Tibial nerve (tissue), 4 donors: ENCODE results near the gene EVA1C. TPM values are rescaled to one million over a fixed set of nuclear protein-coding genes. Genes with fewer than 3 reads are reported as not detected.

Source experiments
- DNase-seq, 2 donors: peaks; one replicate each; pipeline ENCODE4 v3.0.0-alpha.2; 2019; ENCODE audit warnings: low spot score in 2 of 2
- H3K27ac ChIP-seq, 4 donors: fragments of 200-600 bp; sonication (generic) in 3 of 4; one replicate each; pipeline ENCODE4 v1.5.1; 2017 to 2019; ENCODE audit warnings: mild to moderate bottlenecking in 1 of 4
- H3K27me3 ChIP-seq, 2 donors: fragments of 200-600 bp; sonication (generic) in 1 of 2; one replicate each; pipeline versions ENCODE4 v1.5.1 to v1.6.0; 2017 to 2019
- H3K36me3 ChIP-seq, 3 donors: fragments of 200-600 bp; sonication (generic); one replicate each; pipeline ENCODE4 v1.5.1; 2018 to 2019
- H3K4me1 ChIP-seq, 4 donors: fragments of 200-600 bp; sonication (generic) in 3 of 4; one replicate each; pipeline ENCODE4 v1.5.1; 2017 to 2019
- H3K4me3 ChIP-seq, 4 donors: fragments of 200-600 bp; sonication (generic) in 3 of 4; one replicate each; pipeline ENCODE4 v1.5.1; 2017 to 2019; ENCODE audit warnings: mild to moderate bottlenecking in 1 of 4, moderate library complexity in 1 of 4
- H3K9me3 ChIP-seq, 4 donors: fragments of 200-600 bp; sonication (generic) in 3 of 4; one replicate each; pipeline ENCODE4 v1.5.1; 2017 to 2019
- EP300 ChIP-seq, 2 donors: sonication (generic); formaldehyde crosslinking; IDR thresholded peaks; one replicate each; pipeline ENCODE4 v1.6.1; 2017; ENCODE audit warnings: antibody characterized with exemption in 2 of 2, mild to moderate bottlenecking in 1 of 2
- POLR2A ChIP-seq, 2 donors: fragments of 450-650 bp; IDR thresholded peaks; one replicate each; pipeline ENCODE4 v1.6.1; 2017; ENCODE audit warnings: antibody characterized with exemption in 2 of 2, mild to moderate bottlenecking in 2 of 2, moderate library complexity in 2 of 2
- WGBS, 2 donors: methylation state at CpG; one replicate each; pipeline ENCODE4 v1.1.5; 2018; 5-methylcytosine and 5-hydroxymethylcytosine counted together
- total RNA-seq, 4 donors: library from RNA; depleted of rRNA; stranded (reverse); fragments of >200 nt; gene quantifications; one replicate each; pipeline ENCODE4 v1.1.0, GENCODE V29; 2016
- TF ChIP-seq, protein P1 (sequence below), 5 experiments: fragments of 200-600 bp in 3 of 5; fragments of 450-650 bp in 2 of 5; sonication (generic) in 3 of 5; IDR thresholded peaks; one replicate each; pipeline ENCODE4 v1.5.1; 2016 to 2019; ENCODE audit warnings: antibody characterized with exemption in 5 of 5, mild to moderate bottlenecking in 3 of 5, moderate library complexity in 2 of 5

The EVA1C gene
- total RNA-seq, 4 donors from 2014 or later = 72.6 to 85.9 (median 75.6) TPM

DNA sequence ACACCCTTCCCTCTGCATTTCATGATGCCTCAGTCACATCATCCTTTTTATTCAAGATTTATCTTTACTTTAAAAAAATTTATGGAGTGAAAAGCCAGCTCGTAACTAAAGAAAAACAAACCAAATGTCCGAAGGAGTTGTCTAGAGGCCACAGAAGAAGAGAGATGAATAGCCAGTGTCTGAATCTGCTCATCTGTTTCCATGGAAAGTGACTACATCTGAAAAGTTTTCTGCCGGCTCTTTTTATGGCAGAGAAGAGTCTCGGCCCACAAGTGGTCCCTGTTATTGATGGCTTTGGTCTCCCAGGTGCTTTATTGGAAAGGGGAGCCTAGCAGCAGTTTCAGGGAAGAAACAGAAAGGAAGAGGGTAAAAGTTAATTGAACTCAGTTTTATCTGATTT is 5.6 kb downstream of the EVA1C start:
- DNase-seq = no peak
- Histone ChIP-seq H3K36me3 (peaks cover 0 to 15% (median 0%) of the 10 kb centered on the region in 3 donors), H3K4me1 (peaks cover 0 to 52% (median 12%) of the 10 kb centered on the region in 4 donors), H3K27ac (peak overlapping the region in 1 of 4 donors; percentile 2), H3K4me3 (no peak overlapping the region), H3K27me3 (no peaks in the 10 kb centered on the region), H3K9me3 (peaks cover 0 to 14% (median 2%) of the 10 kb centered on the region in 4 donors)
- WGBS, 2 donors = 68 to 72% methylated on average over 4 of the region's 4 CpGs
- TF ChIP-seq, protein P1, sequence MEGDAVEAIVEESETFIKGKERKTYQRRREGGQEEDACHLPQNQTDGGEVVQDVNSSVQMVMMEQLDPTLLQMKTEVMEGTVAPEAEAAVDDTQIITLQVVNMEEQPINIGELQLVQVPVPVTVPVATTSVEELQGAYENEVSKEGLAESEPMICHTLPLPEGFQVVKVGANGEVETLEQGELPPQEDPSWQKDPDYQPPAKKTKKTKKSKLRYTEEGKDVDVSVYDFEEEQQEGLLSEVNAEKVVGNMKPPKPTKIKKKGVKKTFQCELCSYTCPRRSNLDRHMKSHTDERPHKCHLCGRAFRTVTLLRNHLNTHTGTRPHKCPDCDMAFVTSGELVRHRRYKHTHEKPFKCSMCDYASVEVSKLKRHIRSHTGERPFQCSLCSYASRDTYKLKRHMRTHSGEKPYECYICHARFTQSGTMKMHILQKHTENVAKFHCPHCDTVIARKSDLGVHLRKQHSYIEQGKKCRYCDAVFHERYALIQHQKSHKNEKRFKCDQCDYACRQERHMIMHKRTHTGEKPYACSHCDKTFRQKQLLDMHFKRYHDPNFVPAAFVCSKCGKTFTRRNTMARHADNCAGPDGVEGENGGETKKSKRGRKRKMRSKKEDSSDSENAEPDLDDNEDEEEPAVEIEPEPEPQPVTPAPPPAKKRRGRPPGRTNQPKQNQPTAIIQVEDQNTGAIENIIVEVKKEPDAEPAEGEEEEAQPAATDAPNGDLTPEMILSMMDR (IDR thresholded peaks at IDR 0.05) = no peak

DNA sequence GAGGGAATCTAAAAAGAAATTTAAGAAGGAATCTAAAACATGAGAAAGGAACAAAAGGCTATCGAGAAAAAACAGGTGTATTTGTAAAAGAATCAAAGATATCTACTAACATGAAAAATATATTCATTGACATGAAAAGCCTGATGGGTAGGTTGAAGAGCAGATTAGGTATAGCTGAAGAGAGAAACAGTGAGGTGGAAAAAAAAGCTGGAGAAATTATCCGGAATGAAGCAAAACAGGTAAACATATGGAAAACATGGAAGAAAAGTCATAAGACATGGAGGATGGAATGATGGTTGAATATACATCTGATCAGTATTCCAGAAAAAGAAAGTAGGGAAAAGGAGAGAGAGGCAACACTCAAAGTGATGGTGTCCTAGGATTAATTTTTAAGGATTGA is 9.6 kb downstream of the EVA1C start:
- TF ChIP-seq, protein P1 (IDR thresholded peaks at IDR 0.05) = no peak
- 99 to 100% methylated on average over 2 of the region's 2 CpGs for WGBS, 2 donors
- H3K27me3 ChIP-seq = no peaks in the 10 kb centered on the region

DNA sequence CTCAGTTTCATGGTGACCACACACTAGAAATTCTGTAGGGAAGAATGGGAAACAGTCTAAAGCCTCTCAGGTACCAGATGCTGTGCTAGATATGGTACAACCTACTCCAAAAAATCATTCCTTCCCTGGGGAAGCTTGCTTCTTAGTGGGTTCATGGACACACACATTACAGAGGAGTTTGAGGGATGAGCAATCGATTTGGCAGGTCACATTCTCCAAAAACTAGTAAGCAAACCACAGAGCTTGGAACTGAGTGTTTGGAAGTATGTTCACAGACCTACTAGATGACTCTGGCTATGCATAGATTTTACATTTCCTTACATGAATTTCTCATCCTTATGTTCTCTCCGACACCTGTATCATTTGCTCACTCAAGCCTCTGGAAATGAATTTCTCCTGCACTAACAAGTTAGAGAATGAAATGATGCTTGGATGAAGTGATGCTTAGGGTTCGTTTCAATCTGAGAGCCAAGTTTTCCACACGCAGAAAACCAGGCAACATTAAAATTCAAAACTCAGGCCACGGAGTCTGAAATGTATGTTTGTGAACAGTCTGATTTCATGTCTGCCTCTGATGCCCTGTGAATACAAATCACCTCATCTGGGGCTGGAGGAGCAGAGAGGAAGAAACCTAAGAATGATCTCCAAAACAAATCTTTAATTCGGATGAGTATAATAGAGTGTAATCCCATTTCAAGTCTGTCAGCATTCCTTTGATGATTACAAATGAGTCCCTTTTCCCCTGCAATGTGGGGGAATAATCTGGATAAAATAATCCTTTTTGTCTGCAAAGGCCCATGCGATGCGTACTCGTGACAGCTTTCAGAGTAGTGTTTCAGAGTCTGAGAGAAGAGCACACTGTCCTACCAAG is 11.0 kb downstream of the EVA1C start:
- Histone ChIP-seq H3K36me3 (peaks cover 0 to 11% (median 0%) of the 10 kb centered on the region in 3 donors), H3K4me3 (no peak overlapping the region), H3K27me3 (no peaks in the 10 kb centered on the region), H3K4me1 (peaks cover 0 to 35% (median 18%) of the 10 kb centered on the region in 4 donors), H3K27ac (peak overlapping the region in 2 of 4 donors; percentile 84 to 86), H3K9me3 (peaks cover 0 to 14% (median 2%) of the 10 kb centered on the region in 4 donors)
- no peak for DNase-seq
- TF ChIP-seq, protein P1 (IDR thresholded peaks at IDR 0.05) = no peak
- no peak for TF ChIP-seq EP300 (IDR thresholded peaks at IDR 0.05)
- no peak for TF ChIP-seq POLR2A (IDR thresholded peaks at IDR 0.05)
- WGBS, 2 donors = 76 to 87% methylated on average over 9 of the region's 9 CpGs

More for the DNA sequence above, 9.6 kb downstream of the EVA1C start:
- H3K9me3 ChIP-seq = peaks cover 0 to 14% (median 2%) of the 10 kb centered on the region in 4 donors
- DNase-seq = no peak
- H3K27ac ChIP-seq = no peak overlapping the region
- no peak overlapping the region for H3K4me3 ChIP-seq
- H3K36me3 ChIP-seq = peaks cover 0 to 15% (median 0%) of the 10 kb centered on the region in 3 donors
- peaks cover 0 to 36% (median 11%) of the 10 kb centered on the region in 4 donors for H3K4me1 ChIP-seq

DNA sequence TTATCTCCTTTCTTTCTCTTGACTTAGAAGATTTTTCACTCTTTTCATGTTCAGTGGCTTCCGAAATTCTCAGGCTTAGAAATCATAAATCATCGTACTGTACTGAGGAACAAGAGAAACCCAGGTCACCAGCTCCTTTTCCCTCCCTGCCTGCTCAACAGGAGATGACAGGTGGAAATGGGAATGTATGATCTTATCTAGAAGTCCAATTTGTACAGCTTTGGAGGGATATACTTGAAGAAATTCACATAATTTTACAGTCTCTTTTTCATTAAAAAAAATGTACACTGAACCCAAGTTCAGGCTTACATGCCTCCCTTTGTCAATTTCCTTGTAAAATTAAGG is 11.7 kb downstream of the EVA1C start:
- Histone ChIP-seq H3K27ac (peak overlapping the region in 2 of 4 donors; percentile 84 to 86), H3K27me3 (no peaks in the 10 kb centered on the region), H3K9me3 (peaks cover 0 to 14% (median 2%) of the 10 kb centered on the region in 4 donors), H3K4me3 (no peak overlapping the region), H3K36me3 (peaks cover 0 to 11% (median 0%) of the 10 kb centered on the region in 3 donors), H3K4me1 (peaks cover 0 to 41% (median 20%) of the 10 kb centered on the region in 4 donors)
- no peak for DNase-seq
- no peak for TF ChIP-seq POLR2A (IDR thresholded peaks at IDR 0.05)
- no peak for TF ChIP-seq EP300 (IDR thresholded peaks at IDR 0.05)
- TF ChIP-seq, protein P1 (IDR thresholded peaks at IDR 0.05) = no peak
- WGBS, 2 donors = 62 to 93% methylated on average over 2 of the region's 2 CpGs

DNA sequence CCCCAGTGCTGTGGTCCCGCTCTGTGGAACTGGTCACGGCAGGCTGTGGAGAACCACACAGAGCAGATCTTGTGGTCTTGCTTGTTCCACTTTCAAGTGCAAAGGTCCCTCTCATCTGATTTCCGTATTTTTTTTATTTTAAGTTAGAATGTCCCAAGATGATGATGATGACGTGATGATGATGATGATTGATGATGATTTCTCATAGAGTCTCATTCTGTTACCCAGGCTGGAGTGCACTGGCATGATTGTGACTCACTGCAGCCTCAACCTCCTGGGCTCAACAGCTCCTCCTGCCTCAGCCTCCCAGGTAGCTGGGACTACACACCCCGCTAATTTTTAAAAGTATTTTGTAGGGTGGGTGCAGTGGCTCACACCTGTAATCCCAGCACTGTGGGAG is 12.2 kb downstream of the EVA1C start:
- Histone ChIP-seq H3K4me3 (no peak overlapping the region), H3K4me1 (peaks cover 0 to 43% (median 21%) of the 10 kb centered on the region in 4 donors), H3K36me3 (peaks cover 0 to 11% (median 0%) of the 10 kb centered on the region in 3 donors), H3K27ac (peak overlapping the region in 2 of 4 donors; percentile 84 to 86), H3K9me3 (peaks cover 0 to 14% (median 2%) of the 10 kb centered on the region in 4 donors), H3K27me3 (no peaks in the 10 kb centered on the region)
- DNase-seq = no peak
- WGBS, 2 donors = 88% methylated on average over 5 of the region's 5 CpGs
- TF ChIP-seq EP300 (IDR thresholded peaks at IDR 0.05) (no peak), POLR2A (IDR thresholded peaks at IDR 0.05) (no peak)
- TF ChIP-seq, protein P1 (IDR thresholded peaks at IDR 0.05) = no peak
